GM18907 (cell line): ENCODE measurements around the gene GALNT10.

ENCODE experiments used
- ATAC-seq: cut with Tn5 transposase; IDR thresholded peaks from one replicate; pipeline ENCODE4 v1.9.1; 2021; ENCODE audit warnings: mild to moderate bottlenecking, moderate library complexity; ENCODE audit not compliant: unreplicated experiment

The GALNT10 gene

DNA sequence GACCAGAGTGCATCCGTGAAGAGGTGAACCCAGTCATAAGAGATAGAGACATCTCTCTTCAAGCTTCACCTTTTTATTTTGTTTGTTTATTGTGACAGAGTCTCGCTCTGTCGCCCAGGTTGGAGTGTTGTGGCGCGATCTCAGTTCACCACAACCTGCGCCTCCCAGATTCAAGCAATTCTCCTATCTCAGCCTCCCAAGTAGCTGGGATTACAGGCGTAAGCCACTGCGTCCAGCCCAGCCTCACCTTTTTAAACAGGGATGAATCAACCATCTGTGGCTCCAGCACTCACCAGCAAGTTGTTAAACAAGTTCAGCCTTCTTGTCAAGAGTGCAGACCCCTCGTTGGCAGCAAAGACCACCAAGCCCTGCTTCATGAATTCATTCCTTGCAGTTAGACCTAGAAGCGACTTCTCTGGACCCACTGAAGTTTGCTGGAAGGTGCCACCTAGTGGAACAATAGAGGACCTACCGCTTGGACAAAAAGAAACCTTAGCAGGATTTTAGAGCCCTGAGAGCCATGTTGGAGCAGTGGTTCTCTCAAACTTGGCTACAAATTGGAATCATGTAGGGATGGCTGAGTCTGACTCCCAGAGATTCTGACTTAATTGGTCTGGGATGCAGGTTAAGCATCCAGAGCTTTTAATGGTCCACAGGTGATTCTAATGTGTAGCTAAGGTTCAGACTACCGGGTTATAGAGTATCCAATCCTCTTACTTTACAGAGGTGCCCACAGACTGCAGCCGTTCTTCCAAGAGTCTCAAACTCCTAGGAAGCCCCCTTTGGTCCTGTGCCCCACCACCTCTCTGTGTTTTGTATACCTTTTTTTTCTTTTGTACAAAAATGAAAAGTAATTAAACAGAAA, 10.5 kb upstream of the GALNT10 start:
- ATAC-seq, result peak; percentile 83

DNA sequence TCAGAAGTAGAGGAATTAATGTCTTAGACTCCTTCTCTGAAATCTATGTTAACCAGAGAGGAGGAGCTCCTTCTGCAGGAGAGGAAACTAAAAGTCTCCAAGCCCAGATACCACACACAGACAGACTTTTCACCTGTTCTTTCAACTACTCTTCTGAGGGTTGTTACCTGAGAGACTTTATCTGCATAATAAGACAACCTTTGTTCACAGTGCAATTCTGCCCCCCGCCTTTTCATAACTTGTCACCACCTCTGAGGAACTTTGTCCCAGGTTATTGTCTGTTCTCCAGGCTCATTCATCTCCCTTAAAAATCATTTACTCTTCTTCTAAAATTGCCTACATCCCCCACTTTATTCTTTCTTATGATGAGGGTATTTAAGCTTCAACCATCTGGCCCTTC, 9.4 kb upstream of the GALNT10 start:
- no peak for ATAC-seq

DNA sequence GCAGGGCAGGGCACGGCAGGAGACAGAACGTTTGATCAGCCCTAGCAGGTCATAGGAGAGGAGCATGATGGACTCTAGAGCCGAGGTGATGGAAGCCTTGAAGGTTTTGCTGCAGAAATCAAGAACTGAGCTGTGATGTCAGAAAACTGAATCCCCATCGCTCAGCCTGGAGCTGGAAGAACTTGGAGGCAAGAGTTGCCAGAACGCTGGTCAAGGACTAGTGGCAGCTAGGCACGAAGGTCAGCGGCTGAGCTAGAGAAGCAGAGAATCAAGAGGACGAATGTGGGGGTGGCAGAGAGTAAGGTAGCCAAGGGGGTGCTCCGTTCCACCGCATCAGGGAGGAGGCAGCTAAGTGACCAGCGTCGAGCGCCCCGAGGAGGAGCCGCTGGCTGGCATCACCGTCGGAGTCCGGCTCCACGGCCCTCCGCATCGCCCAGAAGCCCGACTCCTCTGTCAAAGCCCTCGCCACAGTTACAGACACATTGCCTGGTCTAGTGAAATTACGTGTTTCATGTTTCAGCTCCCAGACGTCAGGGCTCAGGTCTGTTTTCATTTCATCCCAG, 1.2 kb upstream of the GALNT10 start:
- ATAC-seq, result peak; percentile 8

DNA sequence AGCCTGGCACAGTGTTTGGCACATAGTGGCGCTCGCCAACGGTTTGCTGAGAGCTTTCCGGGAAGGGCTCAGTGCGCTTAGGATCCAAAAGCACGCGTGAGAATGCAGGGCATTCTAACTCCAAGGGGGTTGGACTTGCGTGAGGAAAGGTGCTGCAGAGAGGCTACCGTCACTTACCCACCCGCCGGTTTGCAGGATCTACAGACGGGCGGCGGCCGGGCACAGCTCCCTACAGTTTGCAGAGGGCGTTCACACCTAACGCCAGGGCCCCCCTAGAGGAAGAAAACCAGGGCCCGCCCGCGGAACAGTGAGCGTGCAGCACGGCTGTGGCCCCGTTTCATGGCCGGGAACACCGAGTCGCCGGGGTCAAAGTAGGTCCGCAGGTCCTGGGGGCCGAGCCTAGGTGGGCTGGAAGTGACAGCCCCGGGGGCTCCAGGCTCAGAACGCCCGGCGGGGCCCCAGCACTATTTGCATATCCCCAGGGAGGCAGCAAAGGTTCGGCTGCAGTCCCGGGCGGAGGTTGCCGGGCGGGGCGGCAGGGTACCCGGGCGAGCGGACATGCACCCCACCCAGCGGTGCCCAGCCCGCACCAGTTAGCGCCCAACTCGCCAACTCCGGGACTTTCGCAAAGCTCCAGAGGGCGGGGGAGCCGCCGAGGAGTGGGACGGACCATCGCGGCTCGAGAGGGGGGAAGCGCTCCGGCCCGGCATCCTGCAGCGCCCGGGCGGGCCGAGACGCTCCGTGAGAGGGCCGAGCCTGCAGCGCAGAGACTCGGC, 526 bp upstream of the GALNT10 start:
- peak; percentile 89 for ATAC-seq

DNA sequence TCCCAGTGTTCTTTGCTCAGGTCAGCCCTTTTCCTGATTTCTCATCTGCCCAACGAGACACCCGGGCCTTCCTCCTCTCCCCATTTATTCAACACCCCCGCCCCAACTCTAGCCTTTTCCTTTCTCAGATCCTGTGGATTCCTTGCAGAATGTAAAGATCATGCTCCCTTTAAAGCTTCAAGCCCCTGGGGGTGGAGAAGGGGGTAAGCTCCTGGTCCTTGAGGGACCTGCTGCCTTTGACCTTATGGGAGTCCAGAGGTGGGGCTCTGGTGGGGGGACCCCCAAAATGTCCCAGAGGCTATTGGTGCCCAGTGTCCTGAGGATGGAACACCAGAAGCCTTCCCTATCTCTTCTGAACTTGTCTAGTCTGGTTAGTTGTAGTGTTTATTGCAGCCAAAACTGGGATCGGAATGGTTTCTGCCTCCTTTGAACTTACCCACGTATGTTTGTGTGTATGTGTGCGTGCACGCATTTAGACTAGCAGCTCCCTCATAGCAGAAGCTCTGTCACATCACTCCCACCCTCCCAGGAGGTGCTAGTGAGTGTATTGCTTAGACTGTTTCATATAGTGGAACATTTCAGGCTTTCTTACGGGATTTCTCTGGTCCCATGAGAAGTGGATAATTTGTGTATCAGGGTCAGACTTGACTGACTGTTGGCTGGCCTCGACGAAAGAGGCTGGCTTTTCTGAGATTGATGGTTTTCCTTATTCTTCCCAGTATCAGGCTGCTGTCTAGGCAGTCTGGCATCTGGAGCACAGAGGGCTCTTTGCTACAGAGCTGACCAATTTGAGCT, 1.1 kb downstream of the GALNT10 start:
- no peak for ATAC-seq

DNA sequence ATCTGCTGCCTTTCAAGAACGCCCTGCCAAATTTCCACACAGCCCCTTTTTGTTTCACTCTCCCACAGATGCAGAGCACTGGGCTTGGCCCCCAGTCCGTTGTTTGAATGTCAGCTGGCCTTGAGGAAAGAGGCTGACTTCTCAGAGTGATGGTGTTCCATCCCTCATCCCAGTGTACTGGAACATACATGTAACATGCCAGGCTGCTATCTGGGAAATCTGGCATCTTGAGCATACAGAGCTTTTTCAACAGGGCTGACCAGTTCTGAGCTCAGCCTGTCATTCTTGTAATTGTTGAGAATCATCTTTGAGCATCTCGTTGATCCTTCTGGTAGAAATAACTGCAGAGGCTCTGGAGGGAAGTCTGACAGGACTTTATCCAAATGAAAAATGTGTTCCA, 2.8 kb downstream of the GALNT10 start:
- no peak for ATAC-seq

DNA sequence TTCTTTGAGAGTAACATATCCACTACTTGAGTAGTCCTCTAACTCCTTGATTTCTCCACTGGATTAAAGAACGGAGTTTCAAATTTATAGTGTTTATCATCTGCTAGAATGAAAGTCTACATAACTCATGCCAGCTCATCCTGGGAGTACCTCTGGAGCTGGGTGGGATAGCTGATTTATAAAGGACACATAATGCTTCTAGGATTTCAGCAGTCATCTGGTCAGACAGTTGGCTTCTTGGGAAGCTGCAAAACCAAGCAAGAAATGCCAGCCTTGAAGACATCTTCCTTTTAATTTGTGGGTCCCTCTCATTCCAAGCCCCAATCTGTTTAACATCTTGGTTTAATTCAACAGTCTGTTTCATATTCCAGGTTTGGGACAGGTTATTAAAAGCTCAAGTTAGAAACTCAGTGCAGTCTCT, 3.2 kb downstream of the GALNT10 start:
- ATAC-seq, result no peak

DNA sequence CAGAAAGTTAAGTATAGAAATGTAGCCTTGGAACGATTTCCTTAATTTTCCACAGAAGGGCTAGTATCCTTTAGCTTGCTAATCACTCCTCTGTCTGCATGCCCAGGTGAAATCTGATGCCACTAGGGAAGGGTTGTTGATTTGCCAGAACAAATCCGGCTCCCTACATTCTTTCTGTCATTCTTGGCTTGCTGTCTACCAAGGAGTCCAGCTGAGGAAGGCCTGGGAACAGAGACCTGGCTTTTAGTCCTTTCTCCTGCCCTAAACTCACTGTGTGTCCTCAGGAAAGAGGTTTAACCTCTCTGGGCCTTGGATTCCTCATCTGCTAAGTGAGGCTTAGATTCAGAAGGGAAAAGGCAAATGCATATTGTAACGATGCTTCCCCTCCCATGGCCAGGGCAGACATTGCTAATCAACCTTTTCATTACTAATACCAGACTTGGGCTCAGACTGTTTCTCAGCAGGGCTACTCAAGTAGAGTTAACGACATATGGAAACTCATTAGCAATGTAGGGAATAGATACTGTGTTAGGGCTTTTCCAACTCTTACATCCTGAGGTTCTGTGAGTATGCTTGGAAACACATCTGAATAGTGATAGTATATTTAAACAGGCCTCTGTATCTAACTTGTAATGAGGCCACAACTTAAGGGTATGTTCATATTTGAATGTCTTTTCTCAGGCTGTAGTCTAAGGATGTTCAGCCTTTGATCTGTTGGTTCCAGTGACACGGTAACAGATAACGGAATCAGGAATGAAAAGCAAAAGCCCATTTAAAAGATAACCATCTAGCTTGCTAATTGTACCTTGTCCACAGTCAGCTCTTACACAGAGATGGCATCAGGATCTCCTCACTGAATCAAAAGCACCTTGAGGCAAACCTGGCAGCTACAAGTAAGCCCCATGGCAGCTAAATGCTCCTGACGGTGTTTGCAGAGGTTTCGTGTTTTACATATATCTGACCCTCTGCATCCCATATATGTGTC, 4.1 kb downstream of the GALNT10 start:
- no peak for ATAC-seq

DNA sequence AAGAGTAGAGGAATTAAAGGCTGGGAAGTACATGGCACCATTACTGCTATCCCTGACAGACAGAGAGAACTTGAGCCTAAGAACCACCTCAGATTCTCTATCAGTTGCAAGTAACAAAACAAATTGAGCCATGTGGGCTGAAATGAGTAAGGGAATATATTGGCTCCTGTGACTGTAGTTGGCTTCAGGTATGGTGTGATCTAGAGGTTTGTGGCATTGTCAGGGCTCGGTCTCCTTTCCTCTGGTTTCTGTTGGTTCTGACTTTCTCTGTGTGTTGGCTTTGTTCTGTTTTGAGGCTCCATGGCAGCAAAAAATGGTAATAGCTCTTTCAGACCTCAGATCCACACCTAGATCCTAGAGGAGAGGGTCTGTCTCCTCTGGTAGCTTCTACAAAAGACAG, 5.7 kb downstream of the GALNT10 start:
- no peak for ATAC-seq

DNA sequence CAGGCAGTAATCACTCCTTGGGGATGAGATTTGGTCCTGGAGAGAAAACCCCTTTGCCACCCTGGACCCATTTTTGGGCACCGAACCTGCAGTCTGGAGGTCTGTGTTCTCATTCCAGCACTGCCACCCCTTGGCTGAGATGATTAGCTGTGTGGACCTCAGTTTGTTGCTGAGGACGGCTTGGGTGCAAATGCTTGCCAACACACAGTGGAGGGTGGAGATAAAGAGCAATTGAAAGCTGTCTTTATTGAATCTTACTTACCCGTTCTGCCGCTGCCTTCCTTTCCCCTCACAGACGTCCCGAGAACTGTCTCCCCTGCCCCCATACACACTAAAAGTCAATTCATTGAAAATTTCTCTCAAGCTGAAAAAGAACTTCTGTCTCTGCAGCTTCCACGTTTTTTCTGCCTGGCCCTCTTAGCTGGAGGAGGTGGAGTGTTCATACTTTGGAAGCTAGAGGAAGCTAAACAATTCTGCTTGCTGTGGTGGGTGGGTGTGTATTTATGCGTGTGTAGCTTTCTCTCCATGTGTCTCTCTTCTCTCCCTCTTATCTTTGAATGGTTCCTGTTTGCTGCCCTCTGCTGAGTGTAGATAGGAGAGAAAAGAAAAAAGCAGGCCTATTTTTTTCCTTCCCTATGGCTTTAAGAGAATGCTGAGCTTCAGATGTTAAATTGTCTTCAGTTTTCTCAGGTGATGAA, 6.6 kb downstream of the GALNT10 start:
- no peak for ATAC-seq

DNA sequence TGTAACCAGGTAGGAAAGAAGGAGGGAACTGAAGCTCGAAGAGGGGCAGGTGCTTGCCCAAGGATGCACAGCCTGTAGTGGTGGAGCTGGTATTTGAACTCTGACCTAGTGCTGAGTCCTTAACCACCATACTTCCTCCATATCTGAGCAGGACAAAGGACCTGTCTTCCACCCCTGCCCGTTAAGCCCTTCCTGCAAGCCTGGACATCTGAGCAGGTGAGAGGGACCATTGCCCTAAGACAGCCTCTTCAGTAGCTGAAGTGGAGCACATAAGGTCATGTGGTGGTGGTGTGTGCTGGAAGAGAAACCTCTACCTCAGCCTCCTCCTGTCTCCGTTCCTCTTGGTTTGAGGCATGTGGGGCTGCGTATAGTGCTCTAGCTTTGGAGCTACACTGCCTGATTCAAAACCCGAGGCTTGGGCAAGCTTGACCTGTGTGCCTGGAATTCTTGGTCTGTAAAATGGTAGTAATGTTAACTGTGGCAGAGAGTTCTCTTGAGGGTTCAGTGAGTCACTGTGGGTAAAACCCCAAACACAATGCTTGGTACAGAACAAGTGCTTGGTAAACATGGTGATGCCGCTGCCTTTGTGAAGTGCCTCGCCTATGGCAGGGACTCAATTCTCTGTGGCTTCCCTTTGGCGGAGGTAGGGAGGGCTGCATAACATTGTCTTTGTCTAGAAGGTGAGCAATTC, 7.4 kb downstream of the GALNT10 start:
- ATAC-seq, result peak; percentile 40

DNA sequence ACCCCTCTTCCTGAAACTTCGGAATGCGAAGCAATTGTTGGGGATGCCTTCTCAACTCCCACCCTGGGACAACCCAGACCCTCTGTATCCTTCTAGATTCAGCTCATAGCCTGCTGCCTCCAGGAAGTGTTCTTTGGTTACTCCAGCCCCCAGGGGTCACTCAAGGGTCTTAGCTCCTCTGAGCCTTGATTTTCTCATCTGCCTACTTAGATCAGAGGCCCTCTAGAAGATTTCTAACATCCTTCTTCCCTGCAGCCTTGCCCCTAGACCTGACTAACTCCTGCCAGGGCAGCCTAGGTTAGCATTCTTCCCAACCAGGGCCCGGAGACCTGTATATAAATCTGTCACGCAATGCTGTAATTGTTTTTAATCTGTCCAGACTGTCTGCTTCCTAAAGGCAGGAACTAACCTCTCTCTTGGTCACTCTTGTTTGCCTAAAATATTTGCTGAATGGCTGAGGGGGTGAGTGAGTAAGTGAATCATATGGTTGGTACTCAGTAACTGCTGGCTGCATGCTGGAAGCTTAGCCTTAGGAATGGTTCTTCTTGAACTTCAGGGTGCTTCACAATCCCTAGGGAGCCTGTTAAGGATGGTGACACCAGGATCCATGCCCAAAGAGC, 8.2 kb downstream of the GALNT10 start:
- no peak for ATAC-seq

DNA sequence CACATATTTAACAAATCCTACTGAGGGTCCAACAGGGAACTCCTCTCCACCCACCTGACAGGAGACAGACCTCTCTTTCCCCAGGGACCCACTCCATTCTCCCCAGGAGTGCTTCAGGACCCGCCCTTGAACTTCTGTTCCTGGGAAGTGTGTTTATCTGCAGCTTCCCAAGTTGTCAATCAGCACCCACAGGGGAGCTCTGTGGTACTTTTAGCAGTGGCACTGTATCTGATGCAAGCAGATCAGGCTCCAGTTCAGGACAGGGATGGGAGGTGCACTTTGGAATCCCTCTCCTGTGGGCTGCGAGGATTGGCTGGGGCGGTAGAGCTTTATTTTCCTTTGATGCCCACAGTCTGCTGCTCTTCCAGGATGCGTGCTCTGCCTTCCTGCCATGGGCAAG, 8.7 kb downstream of the GALNT10 start:
- ATAC-seq, result no peak

DNA sequence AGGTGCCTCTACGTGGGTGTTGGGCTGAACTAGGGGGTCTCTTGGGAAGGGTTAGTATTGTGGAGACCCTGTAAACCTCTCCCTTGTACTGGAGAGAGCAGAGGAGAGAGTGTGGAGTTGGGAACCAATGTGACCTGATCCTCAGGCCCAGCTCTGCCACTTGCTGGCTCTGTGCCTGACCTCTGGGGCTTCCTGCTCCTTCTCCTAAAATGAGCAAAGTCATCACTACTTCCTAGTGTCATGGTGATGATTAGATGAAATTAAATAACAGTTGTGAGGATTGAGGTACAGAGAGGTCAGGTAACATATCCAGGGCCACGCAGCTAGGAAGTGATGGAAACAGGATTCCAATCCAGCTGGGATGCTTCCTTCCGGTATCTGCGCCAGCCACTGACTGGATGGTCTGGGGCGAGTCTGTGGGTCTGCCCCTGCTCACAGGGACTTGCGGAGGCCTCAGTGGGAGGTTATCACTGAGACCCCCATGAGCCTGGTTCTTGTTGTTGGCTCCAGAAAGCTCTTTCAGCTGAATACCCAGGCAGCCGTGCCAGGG, 9.2 kb downstream of the GALNT10 start:
- ATAC-seq, result no peak

DNA sequence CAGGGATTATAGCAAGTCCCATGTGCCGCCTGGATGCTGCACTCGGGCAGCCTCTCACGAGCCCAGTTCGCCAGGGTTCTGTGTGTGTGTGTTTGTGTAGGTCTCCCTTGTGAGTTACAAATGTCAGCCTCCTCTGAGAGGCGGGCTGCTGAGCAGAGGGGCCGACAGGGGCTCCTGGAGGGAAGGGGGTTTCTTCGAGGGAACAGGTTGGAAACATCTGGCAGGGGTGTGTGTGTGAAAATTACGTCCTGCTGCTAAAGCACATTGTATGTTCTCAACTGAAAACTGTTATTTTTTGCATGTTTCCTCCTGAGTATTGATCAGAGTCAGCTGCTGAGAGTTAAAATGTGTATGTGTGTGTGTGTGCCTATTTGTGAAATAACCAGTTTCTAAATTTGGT, 9.7 kb downstream of the GALNT10 start:
- ATAC-seq, result no peak

DNA sequence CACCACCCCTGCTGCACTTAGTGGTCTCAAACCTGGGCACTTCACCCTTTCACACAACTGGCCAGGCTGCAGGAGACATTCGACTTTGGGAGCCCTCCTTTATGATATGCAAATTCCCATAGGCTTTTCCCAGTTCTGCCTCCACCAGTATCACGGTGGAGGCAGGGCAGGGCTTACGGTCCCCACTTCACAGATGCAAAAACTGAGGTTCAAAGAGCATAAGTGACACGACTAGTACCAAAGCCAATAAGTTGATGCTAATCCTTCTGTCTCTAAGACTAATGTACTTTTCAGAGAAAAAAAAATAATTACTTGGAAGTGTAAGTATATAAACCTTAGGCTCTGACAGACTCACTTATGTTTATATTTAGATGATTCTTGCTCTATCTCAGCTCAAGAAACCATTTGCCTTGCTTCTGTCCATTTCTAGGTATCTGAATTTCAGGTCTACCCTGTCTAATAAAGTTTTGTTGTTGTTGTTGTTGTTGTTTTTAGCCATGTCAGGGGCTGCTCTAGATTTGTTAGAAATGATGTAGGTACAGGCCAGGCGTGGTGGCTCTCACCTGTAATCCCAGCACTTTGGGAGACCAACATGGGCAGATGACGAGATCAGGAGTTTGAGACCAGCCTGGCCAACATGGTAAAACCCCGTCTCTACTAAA, 10.7 kb downstream of the GALNT10 start:
- no peak for ATAC-seq
